Kidney (tissue), 14 donors: ENCODE measurements around the gene DNAJB6. TPM values are rescaled to one million over a fixed set of nuclear protein-coding genes. Genes with fewer than 3 reads are reported as not detected.
A peak's percentile ranks its signal among the peaks of the same experiment; 100 is the strongest.

Experiments used
- DNase-seq, 5 donors: peaks; one replicate each; pipeline ENCODE4 v3.0.0-alpha.2; 2013 to 2020
- FAIRE-seq: peaks from 2 replicates; lab custom pipeline; 2012; peaks lifted over from hg19 to GRCh38; lab: Jason Lieb, UNC
- H3K27ac ChIP-seq, 2 donors: one replicate each; pipeline ENCODE4 v1.7.0; 2013; ENCODE audit warnings: low read depth in 2 of 2, low read length in 2 of 2, inconsistent platforms in 1 of 2
- H3K27me3 ChIP-seq: one replicate; pipeline ENCODE4 v1.7.1; 2013; ENCODE audit warnings: low read length, inconsistent platforms; ENCODE audit not compliant: control insufficient read depth, insufficient read depth
- H3K36me3 ChIP-seq, 3 donors: one replicate each; pipeline versions ENCODE4 v1.7.0 to v1.7.1; 2013; ENCODE audit warnings: low read length in 3 of 3, control low read depth in 1 of 3, inconsistent platforms in 1 of 3; ENCODE audit not compliant: insufficient read depth in 3 of 3, control insufficient read depth in 2 of 3
- H3K4me1 ChIP-seq, 3 donors: one replicate each; pipeline versions ENCODE4 v1.7.0 to v1.7.1; 2013; ENCODE audit warnings: low read length in 3 of 3, inconsistent platforms in 1 of 3, low read depth in 1 of 3; ENCODE audit not compliant: control insufficient read depth in 2 of 3, insufficient read depth in 2 of 3
- H3K4me3 ChIP-seq, 3 donors: one replicate each; pipeline versions ENCODE4 v1.7.0 to v1.8.1; 2013; ENCODE audit warnings: low read length in 3 of 3, control low read depth in 1 of 3, inconsistent platforms in 1 of 3
- H3K9ac ChIP-seq, 3 donors: one replicate each; pipeline versions ENCODE4 v1.7.0 to v1.7.1; 2013; ENCODE audit warnings: low read length in 3 of 3, control low read depth in 1 of 3, inconsistent platforms in 1 of 3
- H3K9me3 ChIP-seq, 3 donors: one replicate each; pipeline versions ENCODE4 v1.7.0 to v1.7.1; 2013; ENCODE audit warnings: low read length in 3 of 3, control low read depth in 1 of 3, inconsistent platforms in 1 of 3; ENCODE audit not compliant: control insufficient read depth in 2 of 3, insufficient read depth in 1 of 3
- intact Hi-C: fragments of 100-400 bp; cut with DNase I; formaldehyde crosslinking; loops from one replicate; pipeline ENCODE4 v1.11.1; 2022
- polyA plus RNA-seq: library from polyadenylated mRNA; stranded (reverse); fragments of 350-450 nt; fragmentation: Illumina TruSeq; extraction: RNeasy Lipid Tissue Mini Kit (QIAGEN cat#74804); gene quantifications from one replicate; pipeline ENCODE4 v1.2.3, GENCODE V29; 2014; ENCODE audit warnings: low read depth, low replicate concordance; ENCODE audit not compliant: insufficient read depth
- total RNA-seq: library from RNA; stranded (reverse); fragmentation: NEBNext Ultra II Directional; extraction: Animal tissue kit (Norgen Biotek cat#: 25700); gene quantifications from one replicate; pipeline ENCODE4 v1.2.1, GENCODE V29; 2021
- TF ChIP-seq, protein P1 (sequence below): IDR thresholded peaks from 3 replicates; pipeline ENCODE4 v1.5.1; 2012; ENCODE audit warnings: mild to moderate bottlenecking, moderate library complexity, borderline replicate concordance; ENCODE audit not compliant: insufficient read depth; ENCODE audit errors: extremely low read depth
- donor health status: control.
- donor health status: control.
- donor health status: control.
- donor health status: control.
- donor health status: control.
- donor health status: DM: yes; HTN: yes; CAD: no.
- donor health status: Normal renal cell carcinoma (clear cell type).

DNAJB6 gene
- total and polyA plus RNA-seq, 2 donors from 2014 or later = 74.5 to 86.8 TPM

DNA sequence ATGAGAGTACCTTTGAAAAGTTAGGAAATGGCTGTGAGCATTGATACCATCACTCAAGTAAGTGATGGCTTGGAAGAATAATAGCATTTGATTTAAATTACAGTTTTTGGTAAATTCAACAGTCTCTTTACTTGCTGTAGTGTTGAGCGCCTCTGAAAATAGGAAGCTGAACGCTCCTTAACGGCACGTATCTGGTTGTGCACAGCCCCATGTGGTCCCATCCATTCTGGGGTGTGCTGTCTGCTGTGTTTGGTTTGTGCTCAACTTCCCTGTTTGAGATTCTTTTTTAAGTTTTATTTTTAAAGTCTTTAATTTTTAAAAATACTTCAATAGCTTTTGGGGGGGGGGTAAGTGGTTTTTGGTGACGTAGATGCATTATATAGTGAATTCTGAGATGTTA, 51.5 kb downstream of the DNAJB6 start:
- no peak for FAIRE-seq
- no peak overlapping the region for H3K9ac ChIP-seq
- peaks cover 0 to 33% (median 23%) of the 10 kb centered on the region in 3 donors for H3K36me3 ChIP-seq
- H3K27me3 ChIP-seq = no peaks in the 10 kb centered on the region
- no peaks in the 10 kb centered on the region for H3K9me3 ChIP-seq
- no peak overlapping the region for H3K4me3 ChIP-seq
- no peak overlapping the region for H3K27ac ChIP-seq
- intact Hi-C loops = no loop called here
- TF ChIP-seq, protein P1, sequence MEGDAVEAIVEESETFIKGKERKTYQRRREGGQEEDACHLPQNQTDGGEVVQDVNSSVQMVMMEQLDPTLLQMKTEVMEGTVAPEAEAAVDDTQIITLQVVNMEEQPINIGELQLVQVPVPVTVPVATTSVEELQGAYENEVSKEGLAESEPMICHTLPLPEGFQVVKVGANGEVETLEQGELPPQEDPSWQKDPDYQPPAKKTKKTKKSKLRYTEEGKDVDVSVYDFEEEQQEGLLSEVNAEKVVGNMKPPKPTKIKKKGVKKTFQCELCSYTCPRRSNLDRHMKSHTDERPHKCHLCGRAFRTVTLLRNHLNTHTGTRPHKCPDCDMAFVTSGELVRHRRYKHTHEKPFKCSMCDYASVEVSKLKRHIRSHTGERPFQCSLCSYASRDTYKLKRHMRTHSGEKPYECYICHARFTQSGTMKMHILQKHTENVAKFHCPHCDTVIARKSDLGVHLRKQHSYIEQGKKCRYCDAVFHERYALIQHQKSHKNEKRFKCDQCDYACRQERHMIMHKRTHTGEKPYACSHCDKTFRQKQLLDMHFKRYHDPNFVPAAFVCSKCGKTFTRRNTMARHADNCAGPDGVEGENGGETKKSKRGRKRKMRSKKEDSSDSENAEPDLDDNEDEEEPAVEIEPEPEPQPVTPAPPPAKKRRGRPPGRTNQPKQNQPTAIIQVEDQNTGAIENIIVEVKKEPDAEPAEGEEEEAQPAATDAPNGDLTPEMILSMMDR = no peak
- H3K4me1 ChIP-seq = no peaks in the 10 kb centered on the region
- DNase-seq = no peak

DNA sequence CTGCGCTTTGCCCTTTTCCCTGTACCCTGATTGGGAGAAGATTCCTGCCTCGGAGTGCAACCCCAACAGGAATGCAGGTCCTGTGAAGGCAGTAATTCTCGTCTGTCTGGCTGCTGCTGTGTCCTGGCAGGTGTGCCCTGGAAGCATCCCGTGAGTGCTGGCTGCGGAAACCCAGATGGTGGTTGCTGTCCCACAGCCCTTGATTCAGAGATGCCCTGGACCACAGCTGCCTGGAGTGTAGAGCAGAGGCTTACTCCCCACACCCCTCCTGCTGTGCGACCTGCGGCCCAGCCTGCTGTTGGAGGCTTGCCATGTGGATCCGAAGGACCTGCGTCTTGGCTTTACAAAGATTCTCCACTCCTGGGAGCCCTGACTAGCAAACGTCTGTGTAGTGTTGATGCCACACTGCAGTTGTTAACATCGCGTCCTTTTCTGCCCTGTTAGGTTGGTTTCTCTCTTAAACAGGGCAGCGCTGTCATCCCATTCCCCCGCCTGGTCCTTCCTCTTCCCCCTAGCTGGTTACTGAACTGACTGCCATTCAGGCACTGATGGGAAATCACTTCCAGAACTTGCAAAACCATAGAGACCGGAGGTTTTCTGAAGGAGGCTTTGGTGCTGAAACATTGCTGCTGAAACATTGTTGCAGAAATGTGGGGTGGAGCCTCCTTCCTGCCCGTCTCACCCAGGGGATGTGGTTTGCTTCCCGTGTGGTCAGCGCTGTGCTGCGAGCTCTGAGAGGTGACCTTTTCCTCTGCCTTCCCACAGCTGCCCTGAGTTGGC, 53.3 kb downstream of the DNAJB6 start:
- intact Hi-C loops = no loop called here
- H3K4me3 ChIP-seq = no peak overlapping the region
- DNase-seq = peak in 1 of 5 donors; percentile 24
- no peaks in the 10 kb centered on the region for H3K9me3 ChIP-seq
- no peak for FAIRE-seq
- H3K4me1 ChIP-seq = no peaks in the 10 kb centered on the region
- no peak overlapping the region for H3K9ac ChIP-seq
- TF ChIP-seq, protein P1 = no peak
- H3K36me3 ChIP-seq = peaks cover 0 to 16% (median 14%) of the 10 kb centered on the region in 3 donors
- H3K27ac ChIP-seq = no peak overlapping the region
- no peaks in the 10 kb centered on the region for H3K27me3 ChIP-seq

DNA sequence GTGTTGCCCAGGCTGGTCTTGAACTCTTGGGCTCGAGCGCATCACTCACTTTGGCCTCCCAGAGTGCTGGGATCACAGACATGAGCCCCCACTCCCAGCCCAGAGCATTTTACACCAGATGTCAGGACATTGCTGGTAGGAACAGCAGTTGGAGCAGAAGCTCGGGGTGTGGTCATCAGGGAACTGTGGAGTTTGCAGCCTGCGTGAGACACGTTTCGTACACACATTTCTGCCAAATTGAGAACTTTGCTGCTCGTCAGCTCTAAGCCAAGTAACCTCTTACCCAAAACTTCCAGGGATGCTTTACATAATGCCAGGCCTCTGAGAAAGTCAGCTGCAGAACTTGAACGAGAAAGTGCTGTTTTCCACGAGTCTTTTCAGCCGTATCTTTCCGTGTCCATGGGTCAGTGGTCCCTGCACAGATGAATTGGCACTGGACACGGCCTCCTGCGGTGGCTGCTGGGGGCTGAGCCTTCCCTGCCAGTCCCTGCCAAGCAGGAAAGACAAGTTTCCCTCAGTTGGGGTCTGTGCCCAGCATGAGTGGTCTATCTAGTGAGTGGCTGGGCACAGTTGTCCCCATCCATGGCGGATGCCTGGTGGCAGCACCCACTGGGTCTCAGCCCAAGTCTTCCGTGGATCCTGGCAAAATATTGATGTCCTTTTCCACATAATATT, 54.4 kb downstream of the DNAJB6 start:
- TF ChIP-seq, protein P1 = no peak
- Histone ChIP-seq H3K27me3 (no peaks in the 10 kb centered on the region), H3K27ac (no peak overlapping the region), H3K4me3 (no peak overlapping the region), H3K4me1 (no peaks in the 10 kb centered on the region), H3K36me3 (peaks cover 0 to 16% (median 12%) of the 10 kb centered on the region in 3 donors), H3K9me3 (no peaks in the 10 kb centered on the region), H3K9ac (no peak overlapping the region)
- DNase-seq = peak in 3 of 5 donors; percentile 5 to 37 (median 17)
- no peak for FAIRE-seq
- intact Hi-C loops = no loop called here
